RCC 7860 (cell line): Measurements from ENCODE around the gene PTPA.

Experiments used
- DNase-seq: peaks from one replicate; pipeline ENCODE4 v3.0.0-alpha.2; 2015; ENCODE audit warnings: low spot score
- FAIRE-seq: peaks from 2 replicates; lab custom pipeline; 2012; peaks lifted over from hg19 to GRCh38; lab: Jason Lieb, UNC

Gene PTPA

DNA sequence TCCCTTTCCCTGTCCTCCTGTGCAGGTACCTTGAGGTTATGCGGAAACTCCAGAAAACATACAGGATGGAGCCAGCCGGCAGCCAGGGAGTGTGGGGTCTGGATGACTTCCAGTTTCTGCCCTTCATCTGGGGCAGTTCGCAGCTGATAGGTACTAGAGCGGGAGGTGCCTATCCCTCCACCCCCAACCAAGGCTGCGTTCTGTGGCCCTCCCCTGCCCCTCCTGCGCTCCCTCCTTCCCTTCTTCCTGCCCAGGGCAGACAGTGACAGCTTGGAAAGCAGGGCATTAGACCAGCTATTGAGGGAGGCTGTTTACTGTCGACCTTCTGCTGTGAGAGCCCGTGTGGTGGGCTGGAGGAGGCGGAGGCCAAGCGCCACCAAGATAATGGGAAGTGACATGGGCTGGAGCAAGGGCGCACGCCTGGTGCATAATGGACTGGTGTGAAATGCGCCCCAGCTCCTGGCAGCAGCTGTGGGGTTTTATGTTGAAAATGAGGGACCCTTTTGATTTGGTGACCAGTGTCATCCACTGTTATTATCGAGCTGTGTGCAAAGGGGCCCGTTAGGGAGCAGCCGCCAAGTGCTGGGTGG, 25.3 kb downstream of the PTPA start:
- no peak for FAIRE-seq

DNA sequence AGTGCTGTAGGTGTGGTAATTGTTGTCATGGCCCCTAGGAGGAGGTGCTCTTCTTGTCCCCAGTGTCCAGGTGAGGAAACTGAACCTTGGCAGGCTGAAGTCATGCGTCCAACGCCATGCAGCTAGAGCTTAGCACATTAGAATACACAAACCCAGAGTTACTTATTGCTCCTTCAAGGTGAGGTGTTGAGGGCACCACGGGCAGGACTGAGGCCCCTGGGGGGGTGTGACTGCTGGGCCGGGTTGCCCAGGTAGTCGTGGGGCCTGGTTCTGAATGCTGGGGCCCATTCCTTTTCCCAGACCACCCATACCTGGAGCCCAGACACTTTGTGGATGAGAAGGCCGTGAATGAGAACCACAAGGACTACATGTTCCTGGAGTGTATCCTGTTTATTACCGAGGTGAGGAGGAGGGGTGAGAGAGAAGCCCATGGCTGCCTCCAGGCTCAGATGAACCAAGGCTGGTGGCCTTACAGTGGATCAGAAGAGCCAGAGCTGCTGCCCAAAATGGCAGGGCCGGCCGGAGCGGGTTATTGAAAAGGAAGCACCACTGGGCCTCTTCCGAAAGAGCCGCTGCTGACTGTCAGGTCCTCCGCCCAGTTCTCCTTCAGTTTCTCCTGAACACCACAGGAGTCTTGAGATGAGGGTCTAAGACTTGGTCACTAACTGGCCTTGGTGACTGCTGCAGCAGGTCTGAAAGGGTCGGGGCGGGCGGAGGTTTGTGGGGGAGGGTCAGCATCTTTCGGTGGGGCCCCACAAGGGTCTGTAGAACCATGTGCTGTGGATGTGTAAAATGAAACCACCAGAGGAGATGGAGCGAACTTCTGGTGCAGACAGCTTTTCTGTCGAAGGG, 26.3 kb downstream of the PTPA start:
- DNase-seq: no peak
- FAIRE-seq: no peak

More for the DNA sequence above, 25.3 kb downstream of the PTPA start:
- no peak for DNase-seq

DNA sequence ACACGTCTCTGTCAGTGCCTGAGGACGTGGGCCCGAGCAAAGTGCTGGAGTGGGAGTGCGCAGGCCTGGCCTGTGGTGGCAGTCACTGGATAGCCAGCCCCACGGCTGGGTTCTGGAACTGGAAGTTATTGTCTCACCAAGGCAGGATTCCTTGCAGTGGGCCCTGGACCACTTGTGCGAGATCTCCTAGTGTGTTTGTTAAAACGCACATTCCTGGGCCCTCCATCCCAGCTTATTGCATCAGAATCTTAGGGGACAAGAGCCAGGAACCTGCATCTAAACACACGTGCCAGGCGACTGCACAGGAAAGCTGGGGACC, 26.9 kb downstream of the PTPA start:
- DNase-seq (no peak), FAIRE-seq (no peak)

DNA sequence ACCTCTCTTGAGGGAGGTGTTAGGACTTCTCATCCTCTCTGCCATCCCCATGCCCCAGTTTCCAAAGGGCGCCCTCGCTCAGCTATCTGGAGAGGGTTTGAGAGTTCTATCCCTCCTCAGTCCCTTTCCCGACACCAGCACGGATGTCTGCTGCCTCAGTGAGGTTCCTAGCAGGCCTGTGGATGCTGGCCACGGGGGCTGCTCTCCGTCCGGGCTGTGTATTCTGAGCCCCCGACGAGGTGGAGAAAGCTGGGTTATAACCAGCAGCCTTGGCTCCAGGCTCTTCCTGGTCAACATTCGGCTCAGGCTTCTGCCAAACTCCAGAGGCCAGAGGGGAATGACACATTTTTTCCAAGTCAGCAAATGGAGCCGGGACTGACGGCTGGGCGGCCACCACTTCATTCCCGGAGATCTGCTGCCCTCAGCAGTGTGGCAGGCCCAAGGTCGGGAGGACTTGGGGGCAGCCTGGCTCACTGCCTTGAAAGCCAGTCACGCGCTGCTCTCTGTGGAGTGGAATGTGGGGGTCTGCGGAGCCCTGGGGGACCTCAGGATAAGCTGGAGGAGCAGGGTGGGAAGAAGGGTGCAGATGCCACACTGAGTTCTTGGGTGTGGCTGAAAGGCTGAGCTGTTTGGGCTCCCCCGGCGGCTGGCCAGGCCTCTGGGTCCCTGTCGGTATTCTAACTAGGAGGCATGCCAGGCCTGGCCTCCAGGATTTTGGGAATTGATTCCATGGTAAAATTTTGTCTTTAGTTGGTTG, 27.4 kb downstream of the PTPA start:
- no peak for FAIRE-seq
- DNase-seq: peak; percentile 35

DNA sequence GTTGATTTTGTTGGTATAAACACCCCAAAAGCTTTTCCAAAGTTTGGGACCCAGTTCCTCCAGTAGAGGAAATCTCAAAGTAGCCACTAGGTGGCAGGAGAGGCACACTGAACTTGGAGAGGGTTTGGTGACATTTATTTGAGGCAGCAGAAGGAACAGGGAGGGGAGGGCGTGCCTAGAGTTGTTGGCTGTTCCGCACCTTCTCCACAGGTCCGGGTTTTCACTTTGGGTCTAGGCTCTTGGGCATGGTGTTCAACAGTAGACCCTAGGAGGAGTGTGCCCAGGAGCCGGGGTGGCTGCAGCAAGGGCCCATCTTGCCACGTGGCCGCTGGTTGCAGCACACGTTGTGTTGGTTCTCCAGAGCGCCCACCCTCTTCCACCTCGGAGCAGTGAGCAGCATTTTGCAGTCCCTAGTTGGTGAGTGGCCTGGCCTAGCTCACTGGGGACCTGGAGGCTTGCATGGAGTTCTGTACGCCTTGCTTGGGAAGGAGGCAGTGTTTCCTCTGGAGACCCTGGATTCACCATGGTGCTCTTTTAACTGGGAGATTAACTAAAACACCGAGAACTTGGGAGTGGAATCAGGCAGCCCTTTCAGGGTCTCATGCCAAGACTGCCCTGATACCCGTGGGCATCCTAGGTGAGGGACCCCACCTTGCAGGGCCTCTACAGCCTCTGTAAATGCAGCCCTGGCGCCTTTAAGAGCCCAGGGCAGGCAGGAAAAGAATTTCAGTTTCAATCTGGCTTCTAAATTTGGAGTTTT, 28.2 kb downstream of the PTPA start:
- FAIRE-seq: peak; percentile 79
- peak; percentile 80 for DNase-seq

DNA sequence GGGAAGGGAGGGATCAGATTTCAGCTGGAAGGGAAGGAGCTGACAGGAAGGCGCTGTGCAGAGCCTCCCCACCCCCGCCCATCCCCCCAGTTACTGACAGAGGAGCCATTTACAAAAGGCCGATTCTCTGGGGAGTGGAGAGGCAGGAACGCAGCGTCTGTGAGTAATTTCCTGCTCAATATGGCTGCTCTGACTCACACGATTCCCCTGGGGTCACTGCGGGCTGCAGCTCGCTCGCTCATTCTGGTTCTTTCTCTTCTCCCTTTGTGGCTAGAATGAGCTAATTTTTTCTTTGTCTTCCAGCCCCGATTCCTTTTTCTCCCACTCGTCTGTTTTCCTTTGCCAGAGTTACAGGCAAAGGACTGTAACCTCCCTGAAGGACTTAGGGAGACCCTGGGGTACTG, 28.8 kb downstream of the PTPA start:
- FAIRE-seq: peak; percentile 90
- DNase-seq: peak; percentile 99

DNA sequence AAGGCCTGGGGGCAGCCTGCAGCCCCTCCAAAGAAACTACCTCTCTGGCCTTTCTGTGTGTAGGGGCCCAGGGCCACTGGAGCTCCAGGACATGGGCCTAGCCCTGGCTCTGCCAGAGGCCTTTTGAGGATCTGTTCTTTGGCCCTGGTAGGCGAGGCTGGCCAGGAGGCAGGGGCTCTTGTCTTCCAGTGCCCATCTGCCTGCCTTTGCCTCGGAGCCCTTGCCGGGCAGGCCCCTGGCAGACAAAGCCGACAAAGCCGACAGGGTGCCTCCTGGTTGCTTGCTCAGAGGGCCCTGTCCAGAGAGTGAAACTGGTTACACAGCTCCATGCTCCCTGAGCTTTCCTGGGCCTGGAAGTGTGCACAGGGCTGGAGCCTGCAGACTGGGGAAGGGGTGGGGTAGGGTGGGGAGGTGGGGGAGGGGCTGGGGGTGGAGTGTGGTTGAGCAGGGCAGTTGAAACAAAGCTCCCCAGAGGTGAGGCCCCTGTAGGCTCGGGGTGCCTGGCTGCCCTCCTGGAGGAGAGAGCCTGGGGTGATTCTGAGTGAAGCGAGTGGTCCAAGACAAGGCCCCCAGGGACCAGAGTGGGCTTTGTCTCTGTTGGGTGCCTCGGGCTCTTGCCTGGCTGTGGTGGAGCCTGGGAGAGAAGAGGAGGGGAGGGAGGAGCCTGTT, 29.3 kb downstream of the PTPA start:
- DNase-seq (peak; percentile 64), FAIRE-seq (no peak)

DNA sequence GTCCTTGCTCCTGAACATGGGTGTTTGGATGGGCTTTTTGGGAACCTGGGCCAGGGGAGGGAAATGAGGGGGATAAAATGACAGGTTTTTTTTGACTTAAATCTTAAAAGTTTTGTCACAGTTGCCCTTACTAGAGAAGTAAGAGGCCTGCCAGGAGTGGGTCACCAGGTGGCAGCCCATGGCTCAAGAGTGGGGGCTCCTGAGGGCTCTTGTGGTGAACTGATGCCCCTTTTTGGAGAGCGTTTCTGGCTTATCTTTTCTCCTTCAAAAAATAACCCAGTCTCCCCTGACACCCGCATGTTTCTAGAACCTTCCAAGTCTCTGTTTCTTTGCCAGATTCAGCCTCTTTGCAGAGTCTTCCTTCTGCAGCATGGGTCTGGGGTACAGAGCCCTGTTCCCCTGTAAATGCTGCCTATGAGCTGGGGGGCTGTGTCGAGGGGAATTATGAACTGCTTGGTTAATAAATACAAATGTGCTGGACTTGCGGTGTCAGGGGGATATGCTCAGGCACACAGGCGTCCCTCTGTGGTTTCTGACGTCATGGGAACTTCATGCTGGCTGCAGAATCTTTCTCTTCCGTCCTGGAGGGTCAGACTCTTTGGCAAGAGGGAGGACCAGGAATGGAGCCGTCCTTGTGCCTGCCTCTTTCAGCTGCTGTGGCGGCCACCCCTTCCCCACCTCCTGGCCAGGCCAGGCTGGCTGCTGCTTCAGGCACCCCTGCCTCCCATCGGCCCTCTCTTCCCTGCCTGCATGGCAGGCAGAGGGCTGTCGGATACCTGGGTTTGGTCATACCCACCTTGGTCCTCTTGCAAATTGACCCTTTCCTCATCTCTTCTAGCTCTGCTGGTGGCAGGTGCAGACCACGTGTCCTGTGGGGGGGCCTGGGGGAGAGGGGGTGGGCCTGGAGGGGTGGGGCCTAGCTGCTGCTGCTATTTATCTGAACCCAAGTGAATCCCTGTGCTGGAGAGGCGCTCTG, 30.1 kb downstream of the PTPA start:
- peak; percentile 88 for FAIRE-seq

DNA sequence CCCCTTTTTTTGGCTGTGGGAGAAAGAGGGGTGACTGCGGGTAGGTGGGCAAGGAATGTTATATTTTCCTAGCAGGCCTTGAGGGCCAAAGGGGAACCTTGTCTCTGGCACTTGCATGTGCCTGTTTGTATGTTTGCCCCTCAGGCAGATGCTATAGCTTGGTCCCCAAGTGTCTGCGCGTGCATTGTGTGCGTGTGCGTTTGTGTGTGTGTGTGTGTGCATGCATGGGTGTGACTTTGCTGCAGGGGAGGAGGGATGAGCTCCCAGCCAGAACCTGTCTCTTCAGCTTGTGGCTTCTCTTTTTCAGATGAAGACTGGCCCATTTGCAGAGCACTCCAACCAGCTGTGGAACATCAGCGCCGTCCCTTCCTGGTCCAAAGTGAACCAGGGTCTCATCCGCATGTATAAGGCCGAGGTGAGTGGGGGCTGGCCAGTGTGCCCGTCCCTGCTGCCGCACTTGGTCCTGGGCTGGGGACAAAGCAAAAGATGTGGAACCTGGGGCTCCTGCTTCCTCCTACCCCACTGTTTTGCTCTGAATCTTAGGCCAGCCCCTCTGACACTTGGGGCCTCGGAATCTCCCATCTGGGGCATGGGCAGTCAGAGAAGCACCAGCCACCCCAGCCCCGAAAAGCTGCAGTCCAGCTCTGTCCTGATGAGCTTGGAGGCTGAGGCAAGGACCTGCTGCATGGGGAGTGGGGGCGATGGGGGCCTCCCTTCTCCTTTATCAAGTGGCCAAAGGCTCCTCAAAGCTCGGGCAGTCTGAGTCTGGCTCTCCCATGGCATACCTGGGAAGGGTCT, 31.1 kb downstream of the PTPA start:
- no peak for FAIRE-seq
- no peak for DNase-seq

More for the DNA sequence above, 30.1 kb downstream of the PTPA start:
- DNase-seq: peak; percentile 94

DNA sequence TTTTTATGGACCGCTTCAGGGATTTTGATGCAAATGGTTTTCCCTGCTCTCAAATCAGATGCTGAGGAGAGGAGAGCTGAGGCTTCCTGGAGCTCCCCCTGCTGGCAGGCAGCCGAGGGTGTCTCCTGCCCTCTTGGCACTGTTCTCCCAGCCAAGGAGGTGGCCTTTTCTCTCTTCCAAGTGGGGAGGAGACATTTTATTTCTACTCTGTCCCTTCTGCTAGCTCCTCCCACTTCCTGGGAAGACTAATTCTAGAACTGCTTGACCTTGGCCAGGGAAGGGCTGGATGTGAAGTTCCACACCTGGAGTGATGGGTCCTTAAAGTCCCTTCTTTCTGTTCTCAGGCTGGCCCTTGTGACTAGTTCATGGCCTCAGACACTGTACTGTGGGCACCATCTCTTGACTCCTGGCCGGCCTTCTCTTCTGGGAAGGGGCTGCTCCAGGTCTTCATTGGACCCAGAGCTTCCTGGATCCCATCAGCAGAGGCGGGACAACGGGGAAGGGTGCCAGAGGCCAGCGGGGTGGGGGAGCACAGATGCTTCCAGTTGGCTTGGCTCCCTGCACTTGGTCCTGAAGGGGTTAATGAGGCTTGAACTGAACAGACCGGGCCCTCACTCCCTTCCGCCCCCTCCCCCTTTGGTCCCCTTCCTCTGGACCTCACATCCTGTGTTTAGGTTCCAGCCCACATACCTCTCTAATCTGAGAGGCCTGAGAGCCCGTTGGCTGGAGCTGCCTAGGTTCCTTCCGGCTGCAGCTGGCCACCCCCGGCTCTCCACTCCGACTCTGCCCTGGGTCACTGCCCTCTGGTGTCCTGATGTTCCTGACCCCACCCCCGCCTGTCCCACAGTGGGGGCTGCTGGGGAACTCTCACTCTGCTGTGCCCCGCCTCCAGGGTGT, 32.1 kb downstream of the PTPA start:
- FAIRE-seq (peak; percentile 85), DNase-seq (peak; percentile 91)

DNA sequence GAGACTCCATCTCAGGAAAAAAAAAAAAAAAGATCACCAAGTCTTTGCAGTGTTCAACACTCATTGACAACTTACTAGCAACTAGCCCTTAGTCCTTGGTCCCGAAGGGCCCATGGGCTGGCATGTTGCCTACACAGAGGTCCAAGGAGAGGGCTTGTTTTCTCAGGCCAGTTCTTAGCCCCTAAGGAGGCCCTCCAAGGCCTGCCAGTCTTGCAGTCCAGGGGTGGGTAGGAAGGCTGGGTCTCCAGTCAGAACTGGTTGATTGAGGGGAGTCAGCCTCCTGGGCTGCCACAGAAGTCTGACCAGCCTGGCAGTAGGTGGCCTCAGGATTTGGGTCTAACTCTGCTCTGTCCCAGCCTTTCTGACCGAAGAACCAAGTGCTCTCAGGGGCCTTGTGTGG, 34.1 kb downstream of the PTPA start:
- no peak for DNase-seq
- FAIRE-seq: no peak

DNA sequence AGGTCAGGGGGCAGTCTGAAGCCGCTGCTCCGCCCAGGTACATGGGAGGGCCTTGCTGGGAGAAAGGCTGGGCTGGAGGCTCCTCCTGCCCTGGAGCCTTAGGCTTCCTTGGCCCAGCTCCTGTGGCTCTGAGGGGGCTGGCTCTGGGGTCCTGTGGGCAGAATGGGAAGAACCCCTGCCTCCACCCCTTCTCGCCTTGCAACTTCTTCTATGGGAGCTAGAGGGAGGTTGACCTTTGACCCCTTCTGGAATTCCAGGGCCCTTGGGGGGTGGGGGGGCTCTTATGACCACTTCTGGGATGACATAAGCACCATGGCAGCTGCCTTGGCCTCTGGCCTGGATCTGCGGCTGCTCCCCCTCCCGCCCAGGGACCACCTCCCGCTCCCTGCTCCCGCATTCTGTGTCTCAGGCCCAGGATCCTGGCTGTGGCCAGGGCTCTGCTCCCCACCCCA, 34.7 kb downstream of the PTPA start:
- peak; percentile 89 for DNase-seq
- peak; percentile 73 for FAIRE-seq

DNA sequence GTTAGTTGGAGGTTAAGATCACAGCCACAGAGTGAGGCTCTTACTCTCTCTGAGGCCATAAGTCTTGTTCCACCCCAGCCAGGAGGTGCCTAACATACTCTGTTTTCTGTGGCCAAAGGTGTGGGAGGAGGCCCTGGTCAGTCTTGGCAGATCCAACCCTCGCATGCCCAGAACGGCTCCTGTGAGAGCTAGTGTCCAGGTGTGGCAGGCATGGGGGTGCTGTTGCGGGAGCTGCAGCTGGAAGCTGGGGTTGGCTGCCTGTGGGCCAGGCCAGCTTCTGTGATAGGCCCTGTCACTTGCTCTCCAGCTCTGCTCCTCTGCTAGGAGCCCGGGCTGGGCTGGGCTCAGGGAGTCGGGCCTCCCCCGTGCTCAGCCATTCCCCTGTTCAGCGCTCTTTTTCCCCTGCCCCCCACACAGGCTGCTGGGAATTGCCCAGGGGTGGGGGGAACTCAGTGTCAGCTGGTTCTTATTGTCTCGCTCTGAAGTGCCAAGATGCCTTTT, 35.3 kb downstream of the PTPA start:
- DNase-seq (peak; percentile 27), FAIRE-seq (no peak)

DNA sequence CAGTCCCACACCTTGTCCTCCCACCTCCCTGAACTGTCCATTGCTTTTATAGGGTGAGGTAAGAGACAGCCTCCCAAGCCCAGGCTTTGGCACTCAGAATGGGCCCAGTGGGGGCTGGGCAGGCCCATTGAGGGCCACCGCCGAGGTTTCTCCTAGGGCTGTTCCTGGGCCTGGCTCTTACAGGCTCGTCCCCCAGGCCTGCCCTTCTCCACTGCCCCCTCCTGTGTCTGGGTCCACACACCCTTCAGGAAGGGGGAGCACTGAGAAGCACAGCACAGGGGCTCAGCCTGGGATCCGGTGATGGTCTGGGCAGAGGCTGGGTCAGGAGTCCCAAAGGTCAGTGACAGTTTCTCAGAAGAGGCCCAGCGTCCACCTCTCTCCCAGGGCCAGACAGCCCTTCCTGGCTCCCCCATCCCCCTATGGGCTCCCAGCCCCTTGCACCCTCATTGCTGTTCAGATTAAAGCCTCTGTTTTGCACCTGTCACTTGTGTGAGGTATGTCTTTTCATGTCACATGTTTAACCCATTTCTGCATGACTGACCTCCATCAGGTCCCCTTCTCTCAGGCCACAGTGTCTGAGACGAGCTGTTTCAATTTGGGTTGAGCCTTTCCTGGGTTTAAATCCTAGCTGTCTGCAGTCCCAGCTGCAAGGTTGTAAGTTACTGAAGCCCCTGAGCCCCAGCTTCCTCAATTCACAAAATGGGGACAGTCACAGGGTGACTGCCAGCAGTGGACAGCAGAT, 37.4 kb downstream of the PTPA start:
- DNase-seq (no peak), FAIRE-seq (no peak)

DNA sequence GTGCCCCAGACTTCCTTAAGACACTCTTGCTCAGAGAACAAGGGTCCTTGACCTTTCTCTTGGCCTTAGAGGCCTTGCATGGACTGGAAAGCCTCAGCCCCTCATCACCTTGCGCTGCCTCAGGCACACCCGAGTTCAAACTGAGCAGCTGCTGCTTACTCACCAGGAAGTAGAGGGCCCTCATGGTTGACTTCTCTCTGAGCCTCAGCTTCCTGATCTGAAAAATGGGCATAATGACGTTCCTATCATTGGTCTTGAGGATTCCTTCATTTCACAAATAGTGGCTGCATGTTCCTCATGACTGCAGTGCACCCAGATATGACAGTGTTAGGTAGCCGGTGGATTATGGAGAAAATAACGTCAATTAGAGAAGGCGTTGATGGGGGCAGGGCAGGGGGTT, 38.2 kb downstream of the PTPA start:
- no peak for FAIRE-seq

DNA sequence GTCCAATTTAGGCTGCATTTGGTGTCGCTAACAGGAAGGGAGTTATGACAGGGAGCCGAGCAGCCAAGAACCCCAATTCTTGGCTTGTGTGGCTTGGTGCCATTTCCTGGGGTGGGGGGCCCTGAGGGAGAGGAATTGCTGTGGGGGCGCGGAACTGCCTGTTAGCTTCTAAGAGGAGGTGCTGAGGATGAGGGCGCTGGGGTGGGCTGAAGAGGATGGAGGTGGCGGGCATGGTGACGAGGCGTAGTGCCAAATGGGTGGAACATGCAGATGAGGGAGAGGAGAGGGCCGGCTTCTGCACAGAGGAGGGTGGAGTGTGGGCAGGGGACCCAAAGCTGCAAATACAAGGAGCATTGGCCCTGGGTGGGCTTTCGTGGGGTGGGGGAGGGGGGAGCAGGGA, 38.9 kb downstream of the PTPA start:
- DNase-seq (no peak), FAIRE-seq (no peak)

More for the DNA sequence above, 38.2 kb downstream of the PTPA start:
- no peak for DNase-seq
